NCI-H460 (cell line): Measurements from ENCODE around the gene STK4. TPM values are rescaled to one million over a fixed set of nuclear protein-coding genes. Genes with fewer than 3 reads are reported as not detected.
A peak's percentile ranks its signal among the peaks of the same experiment; 100 is the strongest.
"Not testable (repeated sequence)": the region's sequence is repeated elsewhere in the genome, so short reads cannot be mapped to it uniquely, and the experiment has no call there.

Experiments used
- DNase-seq: peaks from one replicate; pipeline ENCODE4 v3.0.0-alpha.2; 2016; ENCODE audit warnings: low read depth; ENCODE audit errors: extremely low read depth
- total RNA-seq: library from RNA; depleted of rRNA; stranded (reverse); fragments of >200 nt; shearing (Covaris generic); gene quantifications from 2 replicates; pipeline ENCODE4 v1.2.3, GENCODE V29; 2014

STK4 gene
- total RNA-seq, 1 experiment from 2014 or later, result 42.4 TPM

GRCh38 chr20:44981736-44982406, 15.6 kb downstream of the STK4 start:
- no peak for DNase-seq

- no peak for DNase-seq
These were observed 16.9 kb downstream of the STK4 start for GRCh38 chr20:44983093-44983674.

DNA sequence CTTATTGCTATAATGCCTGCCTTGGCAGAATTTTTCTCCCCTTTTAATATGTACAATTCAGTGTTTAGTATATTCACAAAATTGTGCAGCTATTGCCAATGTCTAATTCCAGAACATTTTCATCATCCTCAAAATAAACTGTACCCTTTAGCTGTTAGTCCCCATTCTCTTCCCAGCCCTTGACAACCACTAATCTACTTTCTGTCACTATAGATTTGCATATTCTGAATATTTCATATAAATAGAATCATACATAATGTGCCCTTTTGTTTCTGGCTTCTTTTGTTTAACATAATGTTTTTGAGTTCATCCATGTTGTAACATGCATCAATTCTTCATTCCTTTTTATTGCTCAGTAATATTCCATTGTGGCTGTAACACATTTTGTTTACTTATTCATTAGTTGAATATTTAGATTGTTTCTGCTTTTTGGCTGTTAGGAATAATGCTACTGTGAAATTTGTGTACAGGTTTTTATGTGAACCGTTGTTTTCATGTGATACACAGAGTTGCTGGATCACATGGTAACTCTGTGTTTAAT, 22.4 kb downstream of the STK4 start:
- no peak for DNase-seq

- no peak for DNase-seq
These were observed 24.1 kb downstream of the STK4 start for GRCh38 chr20:44990425-44990824.

- DNase-seq, result no peak
These were observed 24.6 kb downstream of the STK4 start for GRCh38 chr20:44990957-44991356.

DNA sequence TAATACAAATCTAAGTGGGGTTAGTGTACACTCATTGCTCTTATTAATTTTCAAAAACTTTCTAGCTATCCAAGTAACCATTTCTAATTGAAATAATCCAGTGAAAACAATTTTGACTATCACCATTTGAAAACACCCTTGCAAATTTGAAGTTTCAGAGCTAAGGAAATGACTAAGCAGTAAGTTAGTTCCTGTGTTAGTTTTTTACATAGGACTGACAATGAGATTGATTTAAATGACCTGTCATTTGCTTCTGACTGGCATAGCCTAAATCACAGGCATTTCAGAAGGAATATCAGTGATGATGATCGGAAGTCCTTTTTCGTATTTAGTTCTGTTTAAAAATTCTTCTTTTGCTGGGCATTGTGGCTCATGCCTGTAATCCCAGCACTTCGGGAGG, 27.0 kb downstream of the STK4 start:
- DNase-seq, result peak; percentile 45

DNA sequence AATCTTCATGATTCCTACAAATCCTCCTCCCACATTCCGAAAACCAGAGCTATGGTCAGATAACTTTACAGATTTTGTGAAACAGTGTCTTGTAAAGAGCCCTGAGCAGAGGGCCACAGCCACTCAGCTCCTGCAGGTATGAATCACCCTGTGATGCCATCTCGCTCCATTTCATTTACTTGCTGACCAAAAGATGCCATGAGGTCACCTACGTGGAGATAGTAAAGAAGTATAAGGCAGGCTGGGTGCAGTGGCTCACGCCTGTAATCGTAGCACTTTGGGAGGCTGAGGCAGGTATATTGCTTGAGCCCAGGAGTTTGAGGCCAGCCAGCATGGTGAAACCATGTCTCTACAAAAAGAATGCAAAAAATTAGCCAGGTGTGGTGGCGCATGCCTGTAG, 30.9 kb downstream of the STK4 start:
- DNase-seq, result no peak

GRCh38 chr20:44997668-44998067, 31.4 kb downstream of the STK4 start:
- no peak for DNase-seq

- DNase-seq, result no peak
These were observed 42.3 kb downstream of the STK4 start for GRCh38 chr20:45008521-45009049.

GRCh38 chr20:45010399-45010828, 44.1 kb downstream of the STK4 start:
- no peak for DNase-seq

- peak; percentile 61 for DNase-seq
These were observed 44.8 kb downstream of the STK4 start for GRCh38 chr20:45011108-45011526.

- DNase-seq, result no peak
These were observed 46.5 kb downstream of the STK4 start for GRCh38 chr20:45012682-45013302.

DNA sequence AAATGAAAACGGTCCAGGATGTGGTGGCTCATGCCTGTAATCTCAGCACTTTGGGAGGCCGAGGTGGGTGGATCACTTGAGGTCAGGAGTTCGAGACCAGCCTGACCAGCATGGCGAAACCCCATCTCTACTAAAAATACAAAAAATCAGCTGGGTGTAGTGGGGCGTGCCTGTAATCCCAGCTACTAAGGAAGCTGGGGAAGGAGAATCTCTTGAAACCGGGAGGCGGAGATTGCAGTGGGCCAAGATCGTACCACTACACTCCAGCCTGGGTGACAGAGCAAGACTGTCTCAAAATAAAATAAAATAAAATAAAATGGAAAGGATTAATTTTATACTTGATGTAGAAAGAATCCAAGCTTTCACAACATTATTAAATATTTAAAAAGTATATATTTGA, 47.8 kb downstream of the STK4 start:
- not testable (repeated sequence) for DNase-seq

DNA sequence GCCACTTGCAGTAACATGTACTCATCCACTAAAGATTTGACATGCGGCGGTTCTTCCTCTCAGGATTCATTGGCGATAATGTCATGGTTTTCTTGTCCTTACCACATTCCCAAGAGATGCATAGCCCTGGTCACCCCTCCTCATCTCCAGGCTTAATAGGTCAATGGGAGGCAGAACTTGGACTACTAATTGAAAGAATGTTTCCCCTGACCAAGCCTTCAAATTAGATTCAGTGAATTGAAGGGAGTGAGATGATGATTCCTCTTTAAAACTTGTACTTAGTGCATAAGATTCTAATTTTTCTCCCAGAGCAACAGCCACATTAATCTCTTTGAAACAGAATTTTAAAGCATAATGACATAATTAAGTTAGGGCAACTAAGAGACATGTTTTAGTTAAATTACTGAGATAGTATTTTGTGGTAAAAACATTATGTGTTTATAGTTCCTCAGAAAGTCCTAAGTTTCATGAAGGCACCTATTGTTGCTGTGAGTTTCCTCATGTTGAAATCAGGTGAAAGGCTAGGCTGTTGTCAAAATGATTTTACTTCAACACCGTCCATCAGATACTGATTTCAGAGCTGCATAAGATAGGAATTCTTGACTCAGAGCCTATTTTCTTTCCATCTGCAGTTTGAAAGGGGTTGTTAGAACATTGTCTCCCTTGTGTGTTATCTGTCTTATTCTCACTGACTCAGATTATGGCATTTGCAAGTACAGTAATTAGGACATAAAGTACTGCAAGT, 48.5 kb downstream of the STK4 start:
- DNase-seq, result no peak

DNA sequence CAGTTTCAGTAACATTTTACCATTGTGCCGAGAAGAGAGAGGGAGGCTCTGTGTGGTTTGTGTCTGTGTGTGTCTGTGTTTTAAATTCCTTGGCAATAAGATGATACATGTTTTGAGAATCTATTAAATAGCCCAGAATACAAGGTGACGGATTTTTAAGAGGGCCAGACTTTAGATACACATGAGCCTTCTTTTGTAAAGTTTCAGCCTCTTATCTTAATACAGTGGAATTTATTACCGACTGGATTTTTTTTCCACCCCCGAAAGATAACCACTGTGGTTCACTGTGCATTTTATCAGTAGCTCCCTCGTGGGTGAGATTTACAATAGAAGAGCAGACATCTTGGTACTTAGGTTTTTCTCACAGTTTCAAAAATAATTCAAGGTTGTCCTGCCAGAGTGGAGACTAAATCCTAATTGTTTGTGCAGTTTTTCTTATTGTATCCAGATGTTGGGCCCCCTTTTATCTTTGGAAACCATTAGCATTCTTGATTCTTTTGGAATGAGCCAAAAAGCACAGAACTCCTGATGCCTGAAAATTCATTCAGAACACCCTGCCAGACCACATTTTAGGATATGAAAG, 49.9 kb downstream of the STK4 start:
- DNase-seq, result no peak

DNA sequence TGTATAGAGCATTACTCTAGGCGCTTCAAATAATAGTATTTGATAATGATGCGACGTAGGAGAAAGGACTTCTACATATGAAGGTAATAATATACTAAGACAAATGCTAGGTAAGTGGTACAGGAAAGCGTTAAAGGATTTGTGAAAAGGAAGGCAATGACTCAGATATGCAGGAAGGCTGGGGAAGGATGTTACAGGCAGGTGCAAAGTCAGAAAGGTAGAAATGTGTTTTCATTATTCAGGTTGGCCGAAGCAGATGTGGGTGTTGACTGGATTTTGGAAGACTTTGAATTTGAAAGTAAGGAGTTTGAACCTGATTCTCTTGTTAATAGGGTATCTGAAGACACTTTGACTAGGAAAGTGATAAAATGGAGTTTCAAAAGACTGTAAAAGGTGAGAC, 51.0 kb downstream of the STK4 start:
- no peak for DNase-seq

DNA sequence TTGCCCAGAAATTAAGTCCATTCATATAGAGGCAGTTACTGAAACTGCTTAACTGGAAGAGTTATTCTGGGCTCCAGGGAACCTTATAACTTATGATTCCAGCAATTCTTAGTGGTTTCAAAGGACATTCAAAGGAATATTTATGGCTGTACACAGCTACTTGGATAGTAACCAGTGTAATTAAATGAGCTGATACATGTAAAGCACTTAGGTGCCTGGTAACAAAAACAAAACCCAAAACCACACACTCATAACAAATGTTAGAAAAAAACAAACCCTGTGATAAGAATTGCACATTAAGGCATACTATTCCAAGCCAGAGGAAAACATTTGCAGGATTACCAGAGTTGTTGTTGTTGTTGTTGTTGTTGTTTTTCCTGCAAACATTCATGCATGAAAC, 51.5 kb downstream of the STK4 start:
- DNase-seq, result no peak

DNA sequence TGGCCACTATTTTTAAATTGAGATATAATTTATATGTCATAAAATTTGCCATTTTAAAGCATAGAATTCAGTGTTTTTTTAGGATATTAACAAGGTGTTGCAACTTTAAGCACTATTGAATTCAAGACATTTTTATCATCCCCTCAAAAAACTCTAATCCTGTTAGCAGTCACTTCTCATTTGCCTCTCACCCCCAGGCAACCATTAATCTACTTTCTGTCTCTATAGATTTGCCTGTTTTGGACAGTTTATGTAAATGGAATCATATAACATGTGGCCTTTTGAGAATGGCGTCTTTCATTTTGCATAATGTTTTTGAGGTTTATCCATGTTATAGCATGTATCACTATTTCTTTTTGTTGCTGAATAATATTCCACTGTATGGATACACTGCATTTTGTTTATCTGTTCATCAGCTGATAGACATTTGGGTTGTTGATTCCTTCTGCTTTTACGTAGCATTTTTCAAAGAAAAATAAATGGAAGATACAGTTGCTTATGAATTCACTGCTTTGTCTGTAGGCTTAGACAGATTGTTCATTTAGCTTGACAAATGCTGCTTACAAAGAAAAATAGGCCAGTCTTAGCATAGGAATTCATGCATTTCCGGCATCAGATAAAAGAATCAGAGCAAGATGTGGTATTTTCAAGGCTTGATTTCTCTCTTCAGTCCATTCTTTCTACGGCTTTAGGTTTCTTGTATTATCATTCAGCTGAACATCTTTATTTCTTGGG, 52.9 kb downstream of the STK4 start:
- no peak for DNase-seq

- no peak for DNase-seq
These were observed 53.4 kb downstream of the STK4 start for GRCh38 chr20:45019762-45020123.
